ENCODE results near the gene XKR3.
"Not testable (repeated sequence)": the region's sequence is repeated elsewhere in the genome, so short reads cannot be mapped to it uniquely, and the experiment has no call there.

DNA sequence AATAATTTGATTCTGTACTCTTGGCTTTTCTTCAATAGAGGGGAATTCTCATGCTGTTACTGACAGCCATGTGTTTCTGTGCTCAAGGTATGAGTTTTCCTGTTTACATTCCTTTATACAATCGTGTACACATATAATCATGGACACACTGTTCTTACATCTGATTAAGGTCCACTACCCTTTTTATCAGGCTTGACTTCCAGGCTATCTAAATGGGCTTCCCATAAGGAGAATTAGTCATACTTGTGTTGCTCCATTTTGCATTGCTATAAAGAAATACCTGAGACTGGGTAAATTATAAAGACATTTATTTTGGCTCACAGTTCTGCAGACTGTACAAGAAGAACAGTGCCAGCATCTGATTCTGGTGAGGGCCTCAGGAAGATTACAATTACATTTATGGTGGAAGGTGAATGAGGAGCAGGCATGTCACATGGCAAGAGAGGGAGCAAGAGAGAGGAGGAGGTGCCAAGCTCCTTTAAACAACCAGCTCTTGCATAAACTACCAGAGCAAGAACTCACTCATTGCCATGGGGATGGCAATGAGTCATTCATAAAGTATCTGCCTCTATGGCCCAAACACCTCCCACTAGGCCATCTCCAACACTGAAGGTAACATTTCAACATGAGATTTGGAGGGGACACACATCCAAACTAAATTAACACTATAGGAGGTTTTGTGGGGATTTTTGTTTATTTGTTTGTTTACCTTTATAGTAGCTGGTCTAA is 26.2 kb upstream of the XKR3 start:
- TF ChIP-seq, protein P1, sequence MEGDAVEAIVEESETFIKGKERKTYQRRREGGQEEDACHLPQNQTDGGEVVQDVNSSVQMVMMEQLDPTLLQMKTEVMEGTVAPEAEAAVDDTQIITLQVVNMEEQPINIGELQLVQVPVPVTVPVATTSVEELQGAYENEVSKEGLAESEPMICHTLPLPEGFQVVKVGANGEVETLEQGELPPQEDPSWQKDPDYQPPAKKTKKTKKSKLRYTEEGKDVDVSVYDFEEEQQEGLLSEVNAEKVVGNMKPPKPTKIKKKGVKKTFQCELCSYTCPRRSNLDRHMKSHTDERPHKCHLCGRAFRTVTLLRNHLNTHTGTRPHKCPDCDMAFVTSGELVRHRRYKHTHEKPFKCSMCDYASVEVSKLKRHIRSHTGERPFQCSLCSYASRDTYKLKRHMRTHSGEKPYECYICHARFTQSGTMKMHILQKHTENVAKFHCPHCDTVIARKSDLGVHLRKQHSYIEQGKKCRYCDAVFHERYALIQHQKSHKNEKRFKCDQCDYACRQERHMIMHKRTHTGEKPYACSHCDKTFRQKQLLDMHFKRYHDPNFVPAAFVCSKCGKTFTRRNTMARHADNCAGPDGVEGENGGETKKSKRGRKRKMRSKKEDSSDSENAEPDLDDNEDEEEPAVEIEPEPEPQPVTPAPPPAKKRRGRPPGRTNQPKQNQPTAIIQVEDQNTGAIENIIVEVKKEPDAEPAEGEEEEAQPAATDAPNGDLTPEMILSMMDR (IDR thresholded peaks at IDR 0.05; ENCODE audit: insufficient read depth, low read length) = not testable (repeated sequence)
- TF ChIP-seq, protein P2, sequence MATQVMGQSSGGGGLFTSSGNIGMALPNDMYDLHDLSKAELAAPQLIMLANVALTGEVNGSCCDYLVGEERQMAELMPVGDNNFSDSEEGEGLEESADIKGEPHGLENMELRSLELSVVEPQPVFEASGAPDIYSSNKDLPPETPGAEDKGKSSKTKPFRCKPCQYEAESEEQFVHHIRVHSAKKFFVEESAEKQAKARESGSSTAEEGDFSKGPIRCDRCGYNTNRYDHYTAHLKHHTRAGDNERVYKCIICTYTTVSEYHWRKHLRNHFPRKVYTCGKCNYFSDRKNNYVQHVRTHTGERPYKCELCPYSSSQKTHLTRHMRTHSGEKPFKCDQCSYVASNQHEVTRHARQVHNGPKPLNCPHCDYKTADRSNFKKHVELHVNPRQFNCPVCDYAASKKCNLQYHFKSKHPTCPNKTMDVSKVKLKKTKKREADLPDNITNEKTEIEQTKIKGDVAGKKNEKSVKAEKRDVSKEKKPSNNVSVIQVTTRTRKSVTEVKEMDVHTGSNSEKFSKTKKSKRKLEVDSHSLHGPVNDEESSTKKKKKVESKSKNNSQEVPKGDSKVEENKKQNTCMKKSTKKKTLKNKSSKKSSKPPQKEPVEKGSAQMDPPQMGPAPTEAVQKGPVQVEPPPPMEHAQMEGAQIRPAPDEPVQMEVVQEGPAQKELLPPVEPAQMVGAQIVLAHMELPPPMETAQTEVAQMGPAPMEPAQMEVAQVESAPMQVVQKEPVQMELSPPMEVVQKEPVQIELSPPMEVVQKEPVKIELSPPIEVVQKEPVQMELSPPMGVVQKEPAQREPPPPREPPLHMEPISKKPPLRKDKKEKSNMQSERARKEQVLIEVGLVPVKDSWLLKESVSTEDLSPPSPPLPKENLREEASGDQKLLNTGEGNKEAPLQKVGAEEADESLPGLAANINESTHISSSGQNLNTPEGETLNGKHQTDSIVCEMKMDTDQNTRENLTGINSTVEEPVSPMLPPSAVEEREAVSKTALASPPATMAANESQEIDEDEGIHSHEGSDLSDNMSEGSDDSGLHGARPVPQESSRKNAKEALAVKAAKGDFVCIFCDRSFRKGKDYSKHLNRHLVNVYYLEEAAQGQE (IDR thresholded peaks at IDR 0.05; ENCODE audit: insufficient replicate concordance, low read depth) = not testable (repeated sequence)
